Natural killer cell (primary cell): ENCODE measurements around the gene KCNN1. TPM values are rescaled to one million over a fixed set of nuclear protein-coding genes. Genes with fewer than 3 reads are reported as not detected.
A peak's percentile ranks its signal among the peaks of the same experiment; 100 is the strongest.

Experiments used
- ATAC-seq, 3 donors: fragments of 150-1000 bp in 2 of 3; fragments of 200-7000 bp in 1 of 3; cut with Tn5 transposase; 1 replicate in 1 of 3; 2 replicates in 2 of 3; pipeline ENCODE4 v1.10.0; 2021; ENCODE audit warnings: mild to moderate bottlenecking in 2 of 3, moderate library complexity in 2 of 3
- DNase-seq, 2 donors: peaks; one replicate each; pipeline versions ENCODE4 v3.0.0 to v3.0.0-alpha.2; 2013 to 2021; ENCODE audit warnings: mixed read lengths in 1 of 2
- H3K27ac ChIP-seq: one replicate; pipeline ENCODE4 v1.5.1; 2013; ENCODE audit warnings: mild to moderate bottlenecking, low read length
- H3K27me3 ChIP-seq: one replicate; pipeline ENCODE4 v1.6.1; 2013; ENCODE audit warnings: low read length; ENCODE audit not compliant: control insufficient read depth, insufficient read depth
- H3K36me3 ChIP-seq: one replicate; pipeline ENCODE4 v1.6.1; 2013; ENCODE audit warnings: low read length; ENCODE audit not compliant: control insufficient read depth, insufficient read depth
- H3K4me1 ChIP-seq: one replicate; pipeline ENCODE4 v1.6.1; 2013; ENCODE audit warnings: low read length; ENCODE audit not compliant: control insufficient read depth, insufficient read depth
- H3K4me3 ChIP-seq: one replicate; pipeline ENCODE4 v1.5.1; 2013; ENCODE audit warnings: low read length
- H3K9me3 ChIP-seq: one replicate; pipeline ENCODE4 v1.6.1; 2013; ENCODE audit warnings: low read length; ENCODE audit not compliant: control insufficient read depth, insufficient read depth
- H3K27ac Mint-ChIP-seq, 2 donors: one replicate each; pipeline ENCODE4 v1.8.0; 2022; ENCODE audit warnings: mild to moderate bottlenecking in 2 of 2, mixed read lengths in 2 of 2, moderate library complexity in 1 of 2
- H3K27me3 Mint-ChIP-seq, 2 donors: one replicate each; pipeline ENCODE4 v1.8.0; 2022; ENCODE audit warnings: low read depth in 2 of 2, mixed read lengths in 2 of 2
- H3K36me3 Mint-ChIP-seq: one replicate; pipeline ENCODE4 v1.8.0; 2022; ENCODE audit warnings: mixed read lengths
- H3K4me1 Mint-ChIP-seq, 2 donors: one replicate each; pipeline ENCODE4 v1.8.0; 2022; ENCODE audit warnings: mixed read lengths in 2 of 2
- H3K4me3 Mint-ChIP-seq: one replicate; pipeline ENCODE4 v1.8.0; 2022; ENCODE audit warnings: mild to moderate bottlenecking, moderate library complexity, mixed read lengths
- H3K9me3 Mint-ChIP-seq, 2 donors: one replicate each; pipeline ENCODE4 v1.8.0; 2022; ENCODE audit warnings: mixed read lengths in 2 of 2
- WGBS: methylation state at CpG from one replicate; pipeline ENCODE4 v1.1.7; 2013; ENCODE audit warnings: missing lambda C conversion rate; ENCODE audit not compliant: insufficient coverage; 5-methylcytosine and 5-hydroxymethylcytosine counted together
- intact Hi-C: fragments of 100-400 bp; cut with micrococcal nuclease; formaldehyde crosslinking; loops from one replicate; pipeline ENCODE4 v1.14.2; 2022
- total RNA-seq, 4 donors: library from RNA; stranded (reverse); fragments of 120-200 nt in 1 of 4; gene quantifications; one replicate each; pipeline versions ENCODE4 v1.2.3 to v1.2.4, GENCODE V29; 2013 to 2022
- TF ChIP-seq, protein P1 (sequence below): fragments of 200-600 bp; IDR thresholded peaks from one replicate; pipeline ENCODE4 v1.8.0; 2022; ENCODE audit warnings: antibody characterized with exemption

KCNN1 gene
- total RNA-seq, 3 donors from 2014 or later (not counting 1 experiment from before 2014, with no cell fraction given): not detected

DNA sequence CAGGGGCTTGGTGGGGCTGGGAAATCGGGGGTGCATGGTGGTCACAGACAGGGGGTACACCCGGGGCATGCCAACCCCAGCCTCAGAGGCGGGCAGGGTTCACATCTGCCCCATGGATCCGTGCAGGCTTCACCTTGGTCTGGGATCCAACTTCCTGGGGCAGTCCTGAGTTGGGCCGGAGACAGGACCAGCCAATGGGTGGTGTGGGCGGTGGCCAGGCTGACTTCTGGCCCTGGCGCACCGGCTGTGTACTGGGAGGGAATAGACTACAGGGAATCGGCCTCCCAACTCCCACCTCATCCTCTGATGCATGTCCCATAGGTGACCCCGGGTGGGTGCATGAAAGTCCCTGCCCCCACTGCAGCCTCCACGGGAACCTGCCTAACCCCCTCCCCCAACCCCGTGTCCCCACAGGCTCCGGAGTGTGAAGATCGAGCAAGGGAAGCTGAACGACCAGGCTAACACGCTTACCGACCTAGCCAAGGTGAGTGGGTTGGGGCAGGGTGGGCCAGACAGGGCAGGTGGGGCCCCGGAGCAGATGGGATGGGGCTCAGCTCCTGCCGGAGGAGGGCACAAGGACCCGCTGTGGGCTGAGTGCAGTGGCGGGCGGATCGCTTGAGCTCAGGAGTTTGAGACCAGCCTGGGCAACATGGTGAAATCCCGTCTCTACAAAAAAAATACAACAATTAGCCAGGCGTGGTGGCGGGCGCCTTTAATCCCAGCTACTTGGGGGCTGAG is 26.3 kb downstream of the KCNN1 start:
- DNase-seq: no peak
- no peaks in the 10 kb centered on the region for H3K27me3 ChIP-seq
- intact Hi-C loops: no loop called here

DNA sequence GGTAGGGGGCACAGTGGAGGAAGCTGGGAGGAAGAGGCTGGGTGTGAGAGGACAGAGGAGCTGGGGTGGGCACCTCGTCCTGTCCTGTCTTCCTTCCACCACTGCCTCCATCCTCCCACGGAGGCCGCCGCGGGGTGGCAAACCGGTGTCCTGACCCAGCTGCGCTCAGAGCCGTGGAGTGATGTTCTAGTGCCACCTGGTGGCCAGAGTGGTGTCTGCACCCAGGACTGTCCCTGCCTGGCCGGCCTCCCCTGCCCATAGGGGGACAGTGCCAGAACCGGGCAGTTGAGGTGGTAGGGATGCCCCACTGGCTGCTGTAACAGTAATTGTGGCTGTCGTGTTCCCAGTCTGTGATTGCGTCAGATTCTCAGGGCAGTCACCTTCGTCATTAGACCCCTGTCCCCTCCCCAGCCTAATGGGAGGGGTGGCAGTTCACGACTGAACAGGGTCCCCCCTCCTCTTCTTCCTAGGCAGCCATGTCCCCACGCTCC is 30.0 kb downstream of the KCNN1 start:
- 15% methylated on average over 14 of the region's 15 CpGs for WGBS
- Histone ChIP-seq H3K27ac (no peak overlapping the region), H3K4me1 (peaks cover 23% of the 10 kb centered on the region), H3K36me3 (no peaks in the 10 kb centered on the region), H3K27me3 (no peaks in the 10 kb centered on the region), H3K9me3 (no peaks in the 10 kb centered on the region), H3K4me3 (no peak overlapping the region)
- Mint-ChIP-seq H3K27me3 (no peaks in the 10 kb centered on the region), H3K27ac (peak overlapping the region; percentile 38 to 49), H3K4me3 (no peak overlapping the region), H3K36me3 (no peaks in the 10 kb centered on the region), H3K9me3 (no peaks in the 10 kb centered on the region), H3K4me1 (peaks cover 6 to 17% of the 10 kb centered on the region in 2 donors)
- ATAC-seq (peak; percentile 35 to 62 (median 38)), DNase-seq (peak; percentile 92 to 93)
- intact Hi-C loops: loop anchor here (1.0 to 2.0 kb wide), 3 partner anchors 50 to 138 kb away; partner anchors contain the start of gene RPL18A
- TF ChIP-seq, protein P1, sequence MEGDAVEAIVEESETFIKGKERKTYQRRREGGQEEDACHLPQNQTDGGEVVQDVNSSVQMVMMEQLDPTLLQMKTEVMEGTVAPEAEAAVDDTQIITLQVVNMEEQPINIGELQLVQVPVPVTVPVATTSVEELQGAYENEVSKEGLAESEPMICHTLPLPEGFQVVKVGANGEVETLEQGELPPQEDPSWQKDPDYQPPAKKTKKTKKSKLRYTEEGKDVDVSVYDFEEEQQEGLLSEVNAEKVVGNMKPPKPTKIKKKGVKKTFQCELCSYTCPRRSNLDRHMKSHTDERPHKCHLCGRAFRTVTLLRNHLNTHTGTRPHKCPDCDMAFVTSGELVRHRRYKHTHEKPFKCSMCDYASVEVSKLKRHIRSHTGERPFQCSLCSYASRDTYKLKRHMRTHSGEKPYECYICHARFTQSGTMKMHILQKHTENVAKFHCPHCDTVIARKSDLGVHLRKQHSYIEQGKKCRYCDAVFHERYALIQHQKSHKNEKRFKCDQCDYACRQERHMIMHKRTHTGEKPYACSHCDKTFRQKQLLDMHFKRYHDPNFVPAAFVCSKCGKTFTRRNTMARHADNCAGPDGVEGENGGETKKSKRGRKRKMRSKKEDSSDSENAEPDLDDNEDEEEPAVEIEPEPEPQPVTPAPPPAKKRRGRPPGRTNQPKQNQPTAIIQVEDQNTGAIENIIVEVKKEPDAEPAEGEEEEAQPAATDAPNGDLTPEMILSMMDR: peak; percentile 93

More for the DNA sequence above, 26.3 kb downstream of the KCNN1 start:
- Mint-ChIP-seq H3K36me3 (no peaks in the 10 kb centered on the region), H3K4me1 (peaks cover 0 to 7% of the 10 kb centered on the region in 2 donors), H3K9me3 (no peaks in the 10 kb centered on the region), H3K27ac (no peak overlapping the region), H3K27me3 (no peaks in the 10 kb centered on the region), H3K4me3 (no peak overlapping the region)
- ATAC-seq: no peak
- 90% methylated on average over 24 of the region's 27 CpGs for WGBS
- Histone ChIP-seq H3K4me1 (peaks cover 7% of the 10 kb centered on the region), H3K9me3 (no peaks in the 10 kb centered on the region), H3K36me3 (no peaks in the 10 kb centered on the region), H3K27ac (no peak overlapping the region), H3K4me3 (no peak overlapping the region)
- TF ChIP-seq, protein P1: no peak

DNA sequence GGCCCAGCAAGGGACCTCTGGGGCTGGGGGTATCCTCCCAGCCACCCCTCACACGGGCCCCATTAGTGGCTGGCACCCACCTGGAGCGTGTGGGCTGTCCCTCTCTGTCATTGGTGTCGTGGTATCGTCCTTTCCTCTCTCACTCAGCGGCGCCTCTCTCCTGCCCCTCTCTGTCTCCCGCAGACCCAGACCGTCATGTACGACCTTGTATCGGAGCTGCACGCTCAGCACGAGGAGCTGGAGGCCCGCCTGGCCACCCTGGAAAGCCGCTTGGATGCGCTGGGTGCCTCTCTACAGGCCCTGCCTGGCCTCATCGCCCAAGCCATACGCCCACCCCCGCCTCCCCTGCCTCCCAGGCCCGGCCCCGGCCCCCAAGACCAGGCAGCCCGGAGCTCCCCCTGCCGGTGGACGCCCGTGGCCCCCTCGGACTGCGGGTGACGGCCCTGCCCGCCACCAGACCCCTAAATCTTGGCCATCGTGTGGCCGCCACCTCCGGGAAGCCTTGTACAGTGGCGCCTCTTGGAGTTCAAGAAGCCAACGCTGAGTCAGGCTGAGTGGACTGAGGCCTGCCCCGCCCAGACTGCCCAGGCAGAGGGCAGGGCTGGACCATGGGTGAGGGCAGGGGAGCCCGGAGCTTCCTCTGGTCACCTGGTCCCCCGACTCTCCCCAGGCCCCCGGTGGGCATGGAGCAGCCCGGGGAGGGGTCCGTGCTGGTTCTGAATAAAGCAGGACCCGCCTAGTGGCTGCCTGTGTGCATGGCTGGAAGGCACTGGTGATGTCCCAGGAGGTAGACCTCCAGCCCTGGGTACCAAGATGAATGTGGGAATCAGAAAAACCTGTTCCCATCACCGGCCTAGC is 31.3 kb downstream of the KCNN1 start:
- Mint-ChIP-seq H3K27ac (peak overlapping the region; percentile 89 to 98), H3K9me3 (no peaks in the 10 kb centered on the region), H3K4me1 (peaks cover 6 to 25% of the 10 kb centered on the region in 2 donors), H3K27me3 (no peaks in the 10 kb centered on the region), H3K4me3 (no peak overlapping the region), H3K36me3 (no peaks in the 10 kb centered on the region)
- no peak overlapping the region for H3K4me3 ChIP-seq
- DNase-seq: peak in 1 of 2 donors; percentile 22
- no peaks in the 10 kb centered on the region for H3K27me3 ChIP-seq
- TF ChIP-seq, protein P1: no peak
- intact Hi-C loops: loop anchor here (1.0 to 2.0 kb wide), 3 partner anchors 51 to 139 kb away; partner anchors contain the start of gene RPL18A
- 80% methylated on average over 41 of the region's 41 CpGs for WGBS
- no peak overlapping the region for H3K27ac ChIP-seq
- no peak for ATAC-seq
- peaks cover 36% of the 10 kb centered on the region for H3K4me1 ChIP-seq
- no peaks in the 10 kb centered on the region for H3K9me3 ChIP-seq
- no peaks in the 10 kb centered on the region for H3K36me3 ChIP-seq
